Middle frontal gyrus (tissue), 1 donor: ENCODE results near the gene EXD3.

ENCODE experiments used
- DNase-seq: peaks from one replicate; pipeline ENCODE4 v3.0.0-alpha.2; 2015; ENCODE audit warnings: low spot score; ENCODE audit errors: extremely low spot score

Gene EXD3

GRCh38 chr9:137309368-137310188, 113.4 kb downstream of the EXD3 start:
- DNase-seq, result no peak

- no peak for DNase-seq
Measured at GRCh38 chr9:137308057-137308619, 114.8 kb downstream of the EXD3 start.

DNA sequence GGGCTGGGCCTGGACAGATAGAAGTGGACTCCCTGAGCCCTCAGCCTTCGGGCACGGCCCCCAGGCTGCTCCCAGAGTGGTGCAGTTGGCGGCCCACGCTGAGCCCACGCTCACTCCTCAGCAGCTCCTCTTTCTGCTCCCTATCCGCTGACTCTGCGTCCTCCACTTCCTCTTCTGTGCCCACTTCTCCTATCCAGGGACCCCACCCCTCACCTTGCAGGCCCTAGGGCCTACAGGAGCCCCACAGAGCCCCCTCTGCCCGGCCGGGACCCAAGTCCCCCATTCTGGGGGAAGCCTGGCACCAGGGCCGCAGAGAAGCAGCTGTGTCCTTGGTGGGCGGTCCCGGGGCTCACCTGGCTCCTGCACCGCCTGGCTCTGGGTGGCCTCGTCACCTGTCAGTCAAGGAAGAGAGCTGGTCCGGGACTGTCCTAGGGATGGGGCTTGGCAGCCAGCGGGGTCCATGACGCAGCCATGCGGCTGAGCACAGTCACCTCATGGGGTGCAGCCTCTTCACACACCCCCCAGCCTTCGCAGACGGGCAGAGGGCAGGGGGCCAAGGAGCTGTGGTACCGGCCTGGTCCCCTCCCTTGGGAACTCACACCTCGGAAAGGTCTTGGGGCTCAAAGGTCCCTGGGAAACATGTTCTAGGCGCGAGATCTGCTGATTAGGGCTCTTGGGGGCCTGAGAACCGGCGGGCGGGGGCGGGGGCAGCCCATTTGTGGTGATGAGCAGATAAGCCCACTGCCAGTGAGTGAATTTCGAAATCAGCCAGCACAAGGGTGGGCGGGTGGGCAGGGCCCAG, 115.5 kb downstream of the EXD3 start:
- DNase-seq, result no peak

DNA sequence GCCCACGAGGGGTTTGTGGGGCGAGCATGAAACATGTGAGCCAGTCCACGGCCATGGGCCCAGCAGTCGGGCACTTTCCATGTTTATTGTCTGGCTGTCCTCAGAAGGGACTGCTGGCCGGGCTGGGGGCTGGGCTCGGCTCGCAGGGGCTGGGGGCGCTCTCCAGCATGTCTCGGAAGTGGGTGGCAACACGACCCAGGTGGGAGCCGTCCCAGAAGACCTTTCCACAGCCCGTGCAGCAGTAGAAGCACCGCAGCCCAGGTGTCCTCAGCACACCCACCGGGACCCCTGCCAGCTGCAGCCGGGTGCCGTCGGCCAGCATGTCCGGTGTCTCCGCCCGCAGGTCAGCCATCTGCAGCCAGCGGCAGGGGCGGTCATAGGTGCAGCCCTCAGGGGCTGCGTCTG, 116.1 kb downstream of the EXD3 start:
- DNase-seq, result no peak

- no peak for DNase-seq
Measured at GRCh38 chr9:137306066-137306849, 116.7 kb downstream of the EXD3 start.

GRCh38 chr9:137305798-137306065, 117.2 kb downstream of the EXD3 start:
- DNase-seq, result no peak

DNA sequence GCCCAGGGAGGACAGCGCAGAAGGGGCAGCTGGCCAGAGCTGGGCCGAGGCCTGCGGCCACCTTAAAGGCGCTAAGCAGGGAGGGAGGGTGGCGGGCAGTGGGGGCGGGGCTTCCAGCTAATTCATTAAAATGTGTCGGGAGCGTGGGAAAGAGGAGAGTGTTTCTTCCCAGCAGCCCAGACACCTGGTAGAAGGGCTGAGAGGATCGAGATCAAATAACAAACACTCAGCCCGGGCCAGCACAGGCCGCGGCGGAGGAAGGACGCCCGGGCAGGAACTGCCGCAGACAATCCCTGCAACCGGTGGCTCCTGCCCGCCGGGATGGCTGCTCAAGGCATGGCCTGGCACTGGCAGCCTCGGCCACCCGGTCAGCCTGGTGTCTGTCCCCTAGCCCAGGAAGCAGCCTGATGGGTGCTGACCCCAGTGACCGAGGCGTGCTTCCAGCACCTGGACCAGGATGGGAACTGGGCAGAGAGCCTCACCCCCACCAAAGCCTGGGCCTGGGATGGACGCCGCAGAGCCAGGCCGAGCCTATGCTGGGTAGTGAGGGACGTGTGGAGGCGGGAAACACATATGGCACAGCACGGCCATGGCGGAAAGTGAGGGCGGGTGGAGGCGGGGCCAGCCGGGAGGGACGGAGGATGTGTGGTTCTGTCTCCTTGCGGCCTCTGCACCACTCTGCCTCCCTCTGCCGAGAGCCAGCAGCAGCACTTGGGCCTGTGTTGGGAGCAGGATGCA, 117.7 kb downstream of the EXD3 start:
- no peak for DNase-seq

GRCh38 chr9:137304383-137305059, 118.4 kb downstream of the EXD3 start:
- no peak for DNase-seq

- DNase-seq, result no peak
Measured at GRCh38 chr9:137303893-137304382, 119.0 kb downstream of the EXD3 start.

DNA sequence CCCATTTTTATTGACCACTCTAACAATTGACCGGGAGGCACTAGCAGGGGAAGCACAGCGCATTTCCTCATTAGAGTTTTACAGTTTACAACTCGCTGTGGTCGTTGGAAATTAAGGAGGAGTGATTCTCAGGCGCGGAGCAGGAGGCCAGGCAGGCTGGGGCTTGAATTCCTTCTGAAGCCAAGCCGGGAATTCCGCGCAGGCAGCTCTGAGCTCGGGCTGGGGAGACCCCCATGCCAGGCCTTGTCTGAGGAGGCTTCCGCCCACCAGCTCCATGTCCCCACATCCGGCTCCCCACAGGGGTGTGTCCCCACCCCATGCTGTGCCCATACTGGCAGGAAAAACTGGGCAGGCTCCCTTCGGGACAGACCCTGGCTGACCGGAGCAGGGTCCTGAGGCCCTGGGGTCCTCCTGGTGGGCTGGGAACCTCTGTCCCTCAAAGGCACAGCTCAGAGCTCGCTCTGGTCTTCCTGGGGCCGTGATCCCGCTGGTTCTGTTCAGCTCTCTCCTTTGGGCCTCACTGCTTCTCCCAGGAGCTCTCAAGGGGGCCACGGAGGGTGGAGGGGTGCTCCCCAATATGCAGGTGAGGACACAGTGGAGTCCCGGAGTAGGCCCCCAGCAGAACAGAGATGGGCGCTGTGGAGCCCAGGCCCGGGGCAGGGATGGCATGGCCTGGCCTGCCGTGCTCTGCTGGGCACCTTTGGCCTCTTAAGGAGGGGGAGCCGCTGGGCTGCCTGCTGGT, 119.6 kb downstream of the EXD3 start:
- DNase-seq, result no peak

GRCh38 chr9:137302449-137303150, 120.4 kb downstream of the EXD3 start:
- DNase-seq, result no peak

GRCh38 chr9:137302118-137302448, 120.9 kb downstream of the EXD3 start, which contains the start of gene NRARP:
Gene NRARP, minus strand, starts transcription at chr9:137302271. Its CDS starts 343 bp downstream, at chr9:137301928.
- peak; percentile 75 for DNase-seq

DNA sequence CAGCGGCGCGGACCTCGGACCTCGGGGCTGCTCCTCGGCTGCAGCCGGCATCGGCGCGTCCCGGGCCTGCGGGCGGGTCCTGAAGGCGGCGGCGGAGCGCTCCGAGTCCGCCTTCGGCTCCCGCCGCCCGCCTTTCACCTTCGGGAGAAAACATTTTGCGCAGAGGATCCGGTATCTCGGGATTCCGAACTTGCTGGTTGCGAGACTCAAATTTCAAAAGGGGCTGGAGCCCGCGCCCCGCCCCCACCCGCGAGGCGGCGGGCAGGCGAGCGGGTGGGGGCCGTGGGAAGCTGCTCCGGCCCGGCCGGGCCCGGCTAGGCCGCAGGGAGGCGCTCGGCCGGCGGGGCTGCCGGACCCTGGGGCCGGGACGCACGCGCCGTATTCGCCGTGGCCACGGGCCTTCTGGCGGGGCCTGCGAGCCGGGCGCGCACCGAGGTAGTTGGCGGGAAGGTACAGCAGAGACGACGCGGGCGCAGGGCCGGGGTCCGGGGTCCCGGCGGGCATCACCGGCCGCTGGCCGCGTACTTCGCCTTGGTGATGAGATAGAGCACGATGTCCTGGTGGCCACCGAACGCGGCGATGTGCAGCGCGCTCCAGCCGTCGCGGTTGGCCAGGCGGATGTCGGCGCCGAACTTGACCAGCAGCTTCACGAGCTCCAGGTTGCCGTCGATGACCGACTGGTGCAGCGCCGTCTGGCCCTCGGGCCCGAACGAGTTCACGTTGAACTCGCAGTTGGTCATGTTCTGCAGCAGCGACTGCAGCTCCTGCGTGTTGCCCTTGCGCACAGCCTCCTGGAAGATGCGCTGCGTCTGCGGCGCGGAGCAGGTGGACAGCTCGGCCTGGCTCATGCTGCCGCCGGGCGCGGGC, 121.6 kb downstream of the EXD3 start:
- DNase-seq, result no peak

DNA sequence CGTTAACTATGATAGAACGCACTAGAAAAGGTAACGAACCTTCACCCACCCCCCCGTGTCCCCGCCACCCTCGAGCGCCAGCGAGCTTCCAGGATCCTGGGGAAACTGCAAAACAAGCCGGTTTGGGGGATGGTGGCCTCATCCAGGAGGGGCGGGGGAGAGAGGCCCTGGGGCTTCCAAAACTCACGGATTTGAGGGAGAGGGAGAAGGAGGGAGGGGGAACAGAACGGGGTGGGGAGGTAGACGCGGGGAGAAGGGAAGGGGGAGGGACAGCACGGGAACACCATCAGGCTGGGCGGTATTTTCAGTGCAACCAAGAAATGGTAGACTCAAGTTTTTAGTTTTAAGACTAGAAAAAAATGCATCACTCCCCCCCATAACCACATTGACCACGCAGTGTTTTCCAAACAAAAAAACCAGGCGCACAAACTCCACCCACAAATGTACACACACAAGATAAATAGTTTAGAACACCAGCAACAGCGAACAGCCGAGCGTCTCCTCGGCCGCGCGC, 122.3 kb downstream of the EXD3 start:
- DNase-seq, result no peak

DNA sequence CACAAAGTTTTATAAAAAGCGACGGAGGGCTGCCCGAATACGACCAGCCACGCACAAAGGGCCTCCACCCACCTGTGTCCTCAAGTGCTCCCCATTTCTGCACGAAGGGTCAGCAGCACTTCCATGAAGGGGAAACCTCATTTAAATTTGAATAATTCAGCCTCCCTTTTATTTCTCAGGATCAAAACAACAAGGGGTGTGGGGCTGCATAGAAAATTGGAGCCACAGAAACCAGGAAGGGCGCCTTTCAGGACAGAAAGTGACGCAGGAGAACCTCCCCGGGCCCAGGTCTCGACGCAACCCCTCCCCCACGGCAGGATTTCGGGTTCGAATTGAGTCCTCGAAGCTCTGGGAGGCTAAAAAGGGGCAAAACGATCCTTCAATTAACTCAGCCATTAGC, 123.0 kb downstream of the EXD3 start:
- no peak for DNase-seq

- DNase-seq, result no peak
Measured at GRCh38 chr9:137299203-137299565, 123.8 kb downstream of the EXD3 start.

- no peak for DNase-seq
Measured at GRCh38 chr9:137298401-137299202, 124.4 kb downstream of the EXD3 start.
